Gastroesophageal sphincter (tissue), 3 donors: ENCODE data around the gene SLTM.

ENCODE experiments used
- POLR2A ChIP-seq, 2 donors: fragments of 450-650 bp; IDR thresholded peaks; one replicate each; pipeline ENCODE4 v1.6.1; 2017; ENCODE audit warnings: antibody characterized with exemption in 2 of 2, mild to moderate bottlenecking in 2 of 2, moderate library complexity in 1 of 2
- POLR2AphosphoS5 ChIP-seq: sonication (generic); formaldehyde crosslinking; IDR thresholded peaks from one replicate; pipeline ENCODE4 v1.6.1; 2017; ENCODE audit warnings: antibody characterized with exemption
- TF ChIP-seq, protein P1 (sequence below), 4 experiments: fragments of 200-600 bp in 2 of 4; fragments of 450-650 bp in 2 of 4; sonication (generic) in 1 of 4; IDR thresholded peaks; one replicate each; pipeline ENCODE4 v1.5.1; 2017 to 2019; ENCODE audit warnings: antibody characterized with exemption in 4 of 4, mild to moderate bottlenecking in 2 of 4, moderate library complexity in 2 of 4

DNA sequence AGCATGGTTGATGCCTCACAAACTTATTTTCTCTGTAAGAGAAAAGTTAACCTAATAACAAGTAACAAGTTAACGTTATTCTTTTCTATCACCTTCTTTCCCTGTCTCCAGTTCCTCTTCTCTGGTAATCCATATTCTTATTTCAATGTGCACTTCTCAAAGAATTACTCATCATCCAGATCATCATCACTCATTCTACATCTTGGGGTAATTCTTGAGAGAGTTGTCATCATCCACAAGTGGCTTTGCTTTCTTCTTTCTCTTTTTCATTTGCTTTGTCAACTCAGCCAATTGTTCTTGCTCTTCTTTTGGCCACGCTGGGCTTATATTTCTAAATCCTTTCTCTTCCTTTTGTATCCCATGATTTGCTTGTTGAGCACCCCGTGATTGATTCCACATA lies 33.2 kb upstream of the SLTM start:
- TF ChIP-seq, protein P1, sequence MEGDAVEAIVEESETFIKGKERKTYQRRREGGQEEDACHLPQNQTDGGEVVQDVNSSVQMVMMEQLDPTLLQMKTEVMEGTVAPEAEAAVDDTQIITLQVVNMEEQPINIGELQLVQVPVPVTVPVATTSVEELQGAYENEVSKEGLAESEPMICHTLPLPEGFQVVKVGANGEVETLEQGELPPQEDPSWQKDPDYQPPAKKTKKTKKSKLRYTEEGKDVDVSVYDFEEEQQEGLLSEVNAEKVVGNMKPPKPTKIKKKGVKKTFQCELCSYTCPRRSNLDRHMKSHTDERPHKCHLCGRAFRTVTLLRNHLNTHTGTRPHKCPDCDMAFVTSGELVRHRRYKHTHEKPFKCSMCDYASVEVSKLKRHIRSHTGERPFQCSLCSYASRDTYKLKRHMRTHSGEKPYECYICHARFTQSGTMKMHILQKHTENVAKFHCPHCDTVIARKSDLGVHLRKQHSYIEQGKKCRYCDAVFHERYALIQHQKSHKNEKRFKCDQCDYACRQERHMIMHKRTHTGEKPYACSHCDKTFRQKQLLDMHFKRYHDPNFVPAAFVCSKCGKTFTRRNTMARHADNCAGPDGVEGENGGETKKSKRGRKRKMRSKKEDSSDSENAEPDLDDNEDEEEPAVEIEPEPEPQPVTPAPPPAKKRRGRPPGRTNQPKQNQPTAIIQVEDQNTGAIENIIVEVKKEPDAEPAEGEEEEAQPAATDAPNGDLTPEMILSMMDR (IDR thresholded peaks at IDR 0.05), result no peak
- TF ChIP-seq POLR2A (IDR thresholded peaks at IDR 0.05) (no peak), POLR2AphosphoS5 (no peak)
